ENCODE measurements around the gene BMERB1.
"Not testable (repeated sequence)": the region's sequence is repeated elsewhere in the genome, so short reads cannot be mapped to it uniquely, and the experiment has no call there.

Gene BMERB1

GRCh38 chr16:15548482-15548891 is 114.1 kb downstream of the BMERB1 start:
- DNase-seq (ENCODE audit: insufficient read length, low spot score) (no peak), FAIRE-seq (no peak)

DNA sequence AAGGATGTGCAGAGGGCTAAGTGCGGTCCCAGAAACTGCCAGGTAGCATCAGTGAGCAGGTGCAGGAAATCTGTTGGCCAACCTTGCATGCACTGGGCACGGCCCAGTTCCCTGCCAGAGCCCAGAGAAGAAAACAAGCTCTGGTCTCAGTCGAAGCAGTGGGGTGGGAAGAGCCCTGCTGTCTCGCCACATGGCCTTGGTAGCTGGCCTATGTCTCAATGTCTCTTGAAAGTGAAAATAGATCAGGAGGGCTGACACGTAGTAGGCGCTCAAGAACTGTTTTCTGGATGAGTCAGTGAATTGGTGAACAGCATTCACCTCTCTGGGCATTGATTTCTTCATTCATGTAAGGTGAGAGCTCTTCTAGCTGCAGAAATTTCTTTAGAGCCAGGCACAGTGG is 118.1 kb downstream of the BMERB1 start:
- DNase-seq (ENCODE audit: insufficient read length, low spot score) (no peak), FAIRE-seq (no peak)

DNA sequence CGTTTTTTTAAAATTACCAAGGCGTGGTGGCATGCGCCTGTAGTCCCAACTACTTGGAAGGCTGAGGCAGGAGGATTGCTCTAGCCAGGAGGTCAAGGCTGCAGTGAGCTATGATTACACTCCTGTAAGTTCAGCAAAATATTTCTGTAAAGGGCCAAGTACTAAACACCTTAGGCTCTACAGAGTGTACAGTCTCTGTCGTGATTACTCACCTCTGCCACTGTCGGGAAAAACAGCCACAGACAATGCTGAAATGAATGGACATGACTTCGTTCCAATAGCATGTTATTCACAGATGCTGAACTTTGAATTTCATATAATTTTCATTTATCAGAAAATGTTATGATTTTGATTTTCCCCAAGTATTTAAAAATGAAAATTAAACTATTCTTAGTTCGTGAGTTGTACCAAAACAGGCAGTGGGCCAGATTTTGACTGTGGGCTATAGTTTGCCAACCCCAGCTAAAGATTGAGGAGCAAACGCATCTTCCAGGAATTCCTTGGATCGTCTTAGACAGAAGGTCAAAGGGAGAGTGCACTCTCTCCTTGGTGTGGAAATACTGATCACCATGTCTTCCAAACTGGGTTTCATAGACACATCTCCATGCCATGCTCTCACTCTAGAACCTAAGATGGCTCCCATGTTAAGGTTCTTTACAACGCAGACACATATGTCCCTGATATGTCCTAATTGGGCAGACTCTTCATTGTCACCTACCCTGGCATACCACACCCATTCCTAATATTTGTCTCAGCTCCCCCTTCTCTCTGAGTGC is 119.1 kb downstream of the BMERB1 start:
- no peak for FAIRE-seq
- DNase-seq (ENCODE audit: insufficient read length, low spot score): no peak

DNA sequence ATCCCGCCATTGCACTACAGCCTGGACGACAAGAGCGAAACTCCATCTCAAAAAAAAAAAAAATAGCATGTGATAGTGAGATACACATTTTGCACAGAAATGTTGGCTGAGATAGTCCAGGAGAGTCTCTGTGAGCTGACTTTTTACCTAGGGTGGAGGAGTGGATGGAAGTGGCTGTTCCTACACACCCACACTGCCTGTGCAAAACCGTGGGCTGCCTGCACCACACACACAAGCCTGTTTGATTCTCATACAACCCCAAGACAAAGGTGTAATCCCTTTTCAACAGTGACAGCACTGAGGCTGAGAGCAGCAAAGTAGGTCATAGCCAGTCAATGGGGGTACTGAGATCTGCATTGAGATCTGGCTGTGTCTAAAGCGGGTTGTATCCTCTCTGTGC is 121.7 kb downstream of the BMERB1 start:
- no peak for DNase-seq (ENCODE audit: insufficient read length, low spot score)
- FAIRE-seq: no peak

DNA sequence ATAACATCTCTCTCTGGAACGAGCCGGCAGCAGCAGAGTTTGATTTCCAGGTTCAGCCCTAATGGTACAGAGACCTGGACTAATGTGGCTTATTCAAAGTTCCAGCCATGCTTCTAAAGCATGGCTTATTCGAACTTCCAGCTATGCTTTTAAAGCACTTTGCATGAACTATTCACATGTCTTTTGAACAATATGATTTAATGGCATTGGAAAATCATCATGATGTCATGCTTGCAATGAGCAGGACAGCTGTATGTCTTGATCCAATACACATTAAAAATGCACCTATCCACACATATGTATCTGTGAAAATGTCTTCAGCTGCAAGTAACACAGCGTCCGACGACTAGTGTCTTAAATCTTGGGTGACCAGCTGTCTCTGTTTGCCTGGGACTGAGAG is 122.9 kb downstream of the BMERB1 start:
- FAIRE-seq (no peak), DNase-seq (ENCODE audit: insufficient read length, low spot score) (no peak)

GRCh38 chr16:15559176-15559575 is 124.8 kb downstream of the BMERB1 start:
- DNase-seq (ENCODE audit: insufficient read length, low spot score) (no peak), FAIRE-seq (no peak)

DNA sequence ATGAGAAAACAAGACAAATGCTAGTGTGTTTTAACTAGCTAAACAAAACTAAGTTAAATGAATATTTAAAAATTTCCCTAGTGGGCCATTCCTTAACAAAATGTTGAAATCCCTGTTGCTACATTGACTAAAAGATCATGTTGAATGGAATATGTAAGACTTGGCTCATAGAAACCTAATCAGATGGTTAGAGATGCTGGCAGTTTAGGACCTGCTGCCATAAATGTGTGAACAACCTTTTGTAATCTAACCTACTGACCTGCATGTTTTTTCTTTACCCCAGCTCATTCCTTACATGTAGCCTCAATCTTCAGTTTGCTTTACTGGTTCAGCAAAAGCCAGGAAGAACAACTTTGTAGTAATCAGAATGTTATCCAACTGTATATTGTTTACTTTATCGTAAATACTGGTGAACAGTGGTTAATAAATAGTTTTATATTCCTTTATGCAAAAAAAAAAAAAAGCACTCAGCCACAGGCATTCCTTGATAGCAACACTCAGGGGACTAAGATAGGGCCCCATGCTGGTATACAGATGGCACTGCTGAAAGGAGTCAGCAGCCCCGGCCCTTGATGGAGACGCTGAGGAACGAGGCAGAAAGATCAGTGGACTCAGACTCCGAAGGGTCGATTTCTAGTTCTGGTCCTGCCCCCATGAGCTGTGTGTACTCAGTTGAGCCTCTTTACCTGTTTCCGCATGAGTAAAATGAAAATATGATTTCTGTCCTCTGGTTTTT is 130.4 kb downstream of the BMERB1 start:
- no peak for FAIRE-seq
- no peak for DNase-seq (ENCODE audit: insufficient read length, low spot score)

DNA sequence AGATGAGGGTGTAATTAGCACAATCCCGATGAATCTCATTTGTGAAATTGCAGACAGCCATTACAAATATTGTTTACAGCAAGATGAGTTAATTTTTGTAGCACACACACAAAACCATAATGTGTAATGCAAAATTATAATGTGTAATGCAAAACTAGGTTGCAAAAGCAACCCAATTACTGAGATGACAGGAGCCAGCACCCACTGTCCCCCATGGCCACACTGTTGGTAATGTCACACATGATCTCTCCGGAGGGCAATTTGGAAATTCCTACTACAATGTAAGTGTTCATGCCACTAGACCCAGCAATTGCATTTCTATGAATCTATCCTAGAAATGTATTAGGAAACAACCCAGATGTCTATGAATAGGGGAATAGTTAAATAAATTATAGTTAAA is 131.7 kb downstream of the BMERB1 start:
- DNase-seq (ENCODE audit: insufficient read length, low spot score) (no peak), FAIRE-seq (no peak)

DNA sequence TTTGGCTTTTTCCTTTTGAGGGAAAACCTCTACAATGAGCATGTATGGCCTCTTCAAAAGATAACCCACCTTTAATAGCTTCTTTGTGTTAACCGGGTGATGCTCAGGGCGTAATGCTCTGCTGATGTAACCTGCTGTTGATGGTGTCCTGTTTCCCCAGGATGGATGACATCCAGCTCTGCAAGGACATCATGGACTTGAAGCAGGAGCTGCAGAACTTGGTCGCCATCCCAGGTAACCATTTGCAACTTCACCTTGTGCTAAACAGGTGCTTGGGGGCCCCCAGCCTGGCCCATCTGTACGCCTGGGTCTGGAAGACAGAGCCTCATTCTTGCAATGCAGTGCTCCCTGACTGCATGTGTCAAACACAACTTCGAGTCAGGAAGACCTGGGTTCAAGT is 133.4 kb downstream of the BMERB1 start:
- DNase-seq (ENCODE audit: insufficient read length, low spot score): no peak
- FAIRE-seq: no peak

DNA sequence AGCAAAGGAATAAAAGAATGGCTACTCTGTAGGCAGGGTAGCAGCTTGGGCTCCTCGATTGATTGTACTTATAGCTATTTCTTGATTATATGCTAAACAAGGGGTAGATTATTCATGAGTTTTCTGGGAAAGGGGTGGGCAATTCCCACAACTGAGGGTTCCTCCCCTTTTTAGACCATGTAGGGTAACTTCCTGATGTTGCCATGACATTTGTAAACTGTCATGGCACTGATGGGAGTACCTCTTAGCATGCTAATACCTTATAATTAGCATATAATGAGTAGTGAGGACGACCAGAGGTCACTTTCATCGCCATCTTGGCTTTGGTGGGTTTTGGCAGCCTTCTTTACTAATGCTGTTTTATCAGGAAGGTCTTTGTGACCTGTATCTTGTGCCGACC is 136.3 kb downstream of the BMERB1 start:
- not testable (repeated sequence) for DNase-seq (ENCODE audit: insufficient read length, low spot score); FAIRE-seq

GRCh38 chr16:15571557-15571956 is 137.2 kb downstream of the BMERB1 start:
- FAIRE-seq (no peak), DNase-seq (ENCODE audit: insufficient read length, low spot score) (no peak)

GRCh38 chr16:15572329-15573001 is 138.1 kb downstream of the BMERB1 start:
- no peak for FAIRE-seq

DNA sequence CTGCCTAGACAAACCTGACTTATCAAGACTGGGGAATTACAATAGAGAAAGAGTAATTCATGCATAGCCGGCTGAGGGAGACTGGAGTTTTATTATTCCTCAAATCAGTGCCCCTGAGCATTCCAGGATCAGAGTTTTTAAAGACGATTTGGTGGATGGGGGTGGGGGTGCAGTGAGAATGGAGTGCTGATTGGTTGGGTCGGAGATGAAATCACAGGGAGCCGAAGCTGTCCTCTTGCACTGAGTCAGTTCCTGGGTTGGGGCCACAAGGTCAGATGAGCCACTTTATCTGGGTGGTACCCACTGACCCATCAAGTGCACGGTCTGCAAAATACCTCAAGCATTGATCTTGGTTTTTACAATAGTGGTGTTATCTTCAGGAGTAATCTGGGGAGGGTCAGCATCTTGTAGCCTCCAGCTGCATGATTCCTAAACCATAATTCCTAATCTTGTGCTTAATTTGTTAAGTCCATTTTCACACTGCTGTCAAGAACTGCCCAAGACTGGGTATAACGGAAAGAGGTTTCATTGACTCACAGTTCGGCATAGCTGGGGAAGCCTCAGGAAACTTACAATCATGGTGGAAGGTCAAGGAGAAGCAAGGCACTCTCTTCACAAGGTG is 139.0 kb downstream of the BMERB1 start:
- FAIRE-seq: no peak
- DNase-seq (ENCODE audit: insufficient read length, low spot score): no peak

More at GRCh38 chr16:15572329-15573001, 138.1 kb downstream of the BMERB1 start:
- DNase-seq (ENCODE audit: insufficient read length, low spot score): no peak

GRCh38 chr16:15573896-15574613 is 139.7 kb downstream of the BMERB1 start:
- not testable (repeated sequence) for FAIRE-seq; DNase-seq (ENCODE audit: insufficient read length, low spot score)

DNA sequence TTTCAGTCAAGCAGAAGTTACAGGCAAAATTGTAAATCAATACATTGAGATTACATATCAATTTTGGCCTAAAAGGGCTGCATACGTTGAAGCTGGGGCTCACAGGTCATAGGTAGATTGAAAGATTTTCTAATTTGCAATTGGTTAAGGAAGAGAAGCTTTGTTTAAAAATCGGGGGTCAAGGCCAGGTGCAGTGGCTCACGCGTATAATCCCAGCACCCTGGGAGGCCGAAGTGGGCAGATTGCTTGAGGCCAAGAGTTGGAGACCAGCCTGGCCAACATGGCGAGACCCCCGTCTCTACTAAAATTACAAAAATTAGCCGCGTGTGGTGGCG is 140.2 kb downstream of the BMERB1 start:
- DNase-seq (ENCODE audit: insufficient read length, low spot score): no peak

DNA sequence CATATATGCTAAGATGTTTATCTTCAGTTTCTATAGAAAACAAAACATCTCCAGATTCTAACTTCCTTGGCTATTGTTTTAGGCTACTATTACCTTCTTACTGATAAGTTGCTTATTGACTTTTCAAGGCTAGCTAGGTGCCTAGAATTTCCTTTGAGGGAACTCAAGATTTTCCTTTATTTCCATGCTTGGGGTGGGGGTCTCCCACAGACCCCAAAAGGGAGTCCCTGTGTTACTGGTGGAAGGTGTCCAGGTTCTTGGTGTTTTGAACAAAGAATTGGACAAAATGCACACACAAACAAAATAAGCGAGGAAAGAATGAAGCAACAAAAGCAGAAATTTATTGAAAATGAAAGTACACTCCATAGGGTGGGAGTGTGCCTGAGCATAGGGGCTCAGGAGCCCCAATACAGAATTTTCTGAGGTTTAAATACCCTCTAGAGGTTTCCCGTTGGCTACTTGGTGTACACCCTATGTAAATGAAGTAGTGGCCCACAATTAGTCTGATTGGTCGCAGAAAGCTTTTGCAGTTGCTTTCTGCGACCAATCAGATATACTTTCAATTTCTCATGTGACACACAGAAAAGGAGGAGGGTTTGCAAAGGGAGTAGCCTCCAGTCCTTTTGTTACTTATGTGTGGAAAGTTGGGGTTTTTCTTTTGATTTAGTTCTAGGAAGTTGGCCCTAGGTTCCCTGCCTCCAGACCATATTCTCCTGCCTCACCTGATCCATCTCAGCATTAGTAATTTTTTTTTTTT is 141.1 kb downstream of the BMERB1 start:
- DNase-seq (ENCODE audit: insufficient read length, low spot score) (no peak), FAIRE-seq (no peak)

More for the DNA sequence above, 140.2 kb downstream of the BMERB1 start:
- no peak for FAIRE-seq

GRCh38 chr16:15576960-15577958 is 142.9 kb downstream of the BMERB1 start:
- FAIRE-seq (no peak), DNase-seq (ENCODE audit: insufficient read length, low spot score) (no peak)

DNA sequence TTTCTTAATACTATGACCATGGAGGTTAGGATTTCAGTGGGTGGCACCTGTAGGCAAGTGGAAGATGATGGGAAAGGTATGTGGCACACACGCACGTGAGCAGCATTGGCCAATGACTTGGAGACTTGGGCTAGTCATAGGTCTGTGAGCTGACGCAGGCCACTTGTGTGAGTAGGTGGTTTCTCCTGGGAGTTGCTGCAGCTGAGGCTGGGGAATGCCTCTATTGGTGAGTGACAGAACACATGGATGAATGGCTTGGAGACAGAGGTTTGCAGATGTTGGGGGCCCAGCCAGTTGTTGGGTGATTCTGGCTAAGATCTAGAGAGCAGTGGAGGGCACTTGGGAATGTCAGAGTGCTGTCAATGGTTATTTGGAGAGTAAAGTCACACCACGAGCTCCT is 144.4 kb downstream of the BMERB1 start:
- FAIRE-seq: no peak
- DNase-seq (ENCODE audit: insufficient read length, low spot score): no peak
